ENCODE measurements around the gene PADI6.

The PADI6 gene

GRCh38 chr1:17437260-17437579 is 65.2 kb downstream of the PADI6 start:
- H3K27ac ChIP-seq, result peak overlapping the region; percentile 96
- TF ChIP-seq CTCF (conservative IDR thresholded peaks at IDR 0.05) (no peak), ZFX (IDR thresholded peaks at IDR 0.05) (no peak)

- peak overlapping the region; percentile 96 for H3K27ac ChIP-seq
- TF ChIP-seq CTCF (conservative IDR thresholded peaks at IDR 0.05), result no peak
- TF ChIP-seq ZFX (IDR thresholded peaks at IDR 0.05), result peak; percentile 84
Measured at GRCh38 chr1:17437580-17438317, 65.8 kb downstream of the PADI6 start.

GRCh38 chr1:17438318-17439249 is 66.6 kb downstream of the PADI6 start:
- TF ChIP-seq CTCF (conservative IDR thresholded peaks at IDR 0.05) (no peak), ZFX (IDR thresholded peaks at IDR 0.05) (peak; percentile 53)
- peak overlapping the region; percentile 96 for H3K27ac ChIP-seq

DNA sequence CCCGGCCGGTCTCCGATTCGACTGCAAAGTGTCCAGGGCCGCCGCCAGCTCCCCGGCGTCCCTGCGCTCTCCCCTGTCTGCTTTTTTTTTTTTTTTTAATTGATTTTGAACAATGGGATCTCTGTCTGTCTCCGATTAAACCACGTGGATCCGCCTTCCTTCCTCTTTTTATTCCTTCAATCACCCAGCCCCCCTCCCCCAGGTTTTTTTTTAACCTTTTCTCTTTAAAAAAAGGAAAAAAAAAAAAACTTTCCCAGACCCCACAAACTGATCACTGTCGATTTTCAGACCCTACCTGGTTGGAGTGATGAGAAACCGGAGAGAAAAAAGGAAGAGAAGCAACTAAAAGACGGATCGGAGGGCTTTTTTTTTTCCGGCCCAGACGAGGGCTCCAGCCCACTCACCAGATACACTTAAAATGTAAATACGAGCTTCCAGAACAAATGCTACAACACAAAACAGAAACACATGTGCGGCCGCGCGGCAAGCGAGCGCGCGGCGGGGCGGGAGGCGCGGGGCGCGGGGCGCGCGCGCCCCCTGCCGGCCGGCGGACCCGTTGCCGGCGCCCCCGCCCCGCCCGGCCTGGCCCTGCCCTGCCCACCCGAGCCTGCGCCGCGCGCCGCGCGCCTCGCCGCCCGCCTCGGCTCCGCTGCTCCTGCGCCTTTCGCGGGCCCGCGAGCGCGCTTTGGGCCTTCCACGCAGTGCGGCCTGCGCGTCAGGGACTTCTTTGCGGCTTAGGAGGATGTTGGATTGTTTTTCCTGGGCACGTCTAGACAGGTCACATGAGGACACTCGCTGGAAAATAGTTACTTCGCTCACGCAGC is 67.5 kb downstream of the PADI6 start, which contains the start of gene RCC2:
Gene RCC2, minus strand, starts transcription at position 428 of the 824 bp plus-strand sequence. CDS start 1,163 bp downstream, outside the sequence.
- peak within 1 kb of the TSS; percentile 96 for H3K27ac ChIP-seq
- no peak for TF ChIP-seq ZFX (IDR thresholded peaks at IDR 0.05)
- TF ChIP-seq CTCF (conservative IDR thresholded peaks at IDR 0.05), result peak; percentile 50

DNA sequence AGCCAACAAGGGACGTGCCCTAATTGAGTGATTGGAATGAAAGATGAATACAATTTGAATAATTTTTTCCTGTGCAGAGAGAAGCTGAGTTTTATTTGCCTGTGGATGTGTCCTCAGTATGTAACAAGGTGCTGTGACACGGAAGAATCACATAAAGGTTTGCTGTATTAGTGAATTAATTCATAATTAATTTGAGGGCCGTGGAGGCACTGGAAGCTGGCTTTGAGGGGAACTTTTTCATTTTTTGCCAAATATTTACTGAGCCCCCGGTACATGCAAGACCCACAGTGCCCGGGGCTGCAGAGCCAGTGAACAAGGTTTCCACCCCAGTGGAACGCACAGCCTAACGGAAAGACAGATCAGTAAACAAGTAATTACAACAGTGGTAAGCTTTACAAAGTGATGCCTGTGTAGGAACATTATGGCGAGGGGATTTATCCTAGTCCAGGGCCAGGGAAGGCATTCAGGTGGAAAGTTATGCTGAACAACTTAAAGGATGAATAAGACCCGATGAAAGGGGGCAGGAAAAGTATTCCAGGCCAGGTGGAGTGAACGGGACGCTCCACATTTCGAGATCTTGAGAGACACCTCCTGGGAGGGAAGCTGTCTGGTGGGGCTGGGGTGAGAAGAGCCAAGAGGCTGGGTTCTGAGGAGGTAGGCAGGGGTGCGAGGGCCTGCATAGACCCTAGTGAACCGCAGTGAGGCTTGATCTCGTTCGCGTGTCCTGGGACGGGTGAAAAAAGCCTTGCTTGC is 68.3 kb downstream of the PADI6 start:
- no peak for TF ChIP-seq CTCF (conservative IDR thresholded peaks at IDR 0.05)
- TF ChIP-seq ZFX (IDR thresholded peaks at IDR 0.05), result no peak
- peak overlapping the region; percentile 96 for H3K27ac ChIP-seq

GRCh38 chr1:17440827-17441168 is 68.8 kb downstream of the PADI6 start:
- peak overlapping the region; percentile 96 for H3K27ac ChIP-seq
- TF ChIP-seq CTCF (conservative IDR thresholded peaks at IDR 0.05) (no peak), ZFX (IDR thresholded peaks at IDR 0.05) (no peak)

Data from C4-2B (cell line).